TTC549 (cell line): ENCODE data around the gene EMX2.

Experiments
- FAIRE-seq: peaks from 2 replicates; lab custom pipeline; 2012; peaks lifted over from hg19 to GRCh38; lab: Jason Lieb, UNC

Gene EMX2

DNA sequence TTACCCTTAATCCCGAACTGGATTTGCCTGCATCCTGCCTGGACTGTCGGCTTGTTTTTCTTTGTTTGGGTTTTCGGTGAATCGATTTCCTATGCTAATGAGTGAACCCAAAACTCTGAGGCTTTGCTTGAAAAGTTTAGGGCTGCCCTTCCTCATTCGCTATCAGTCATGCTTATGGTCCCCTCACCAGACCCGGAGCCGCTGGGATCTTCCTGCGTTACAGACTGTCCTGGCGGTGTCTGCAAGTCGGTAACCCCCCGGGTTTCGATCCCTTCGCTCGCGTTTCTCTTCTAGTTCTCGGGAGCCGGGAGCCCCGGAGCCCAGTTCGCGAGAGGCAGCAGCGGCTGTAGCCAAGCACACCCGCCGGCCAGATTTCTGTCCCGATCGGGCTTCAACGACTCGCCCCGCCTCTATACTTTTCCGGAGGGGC is 2.2 kb downstream of the EMX2 start:
- FAIRE-seq, result no peak

- no peak for FAIRE-seq
Measured at GRCh38 chr10:117545141-117546019, 2.8 kb downstream of the EMX2 start.

- FAIRE-seq, result no peak
Measured at GRCh38 chr10:117546020-117546580, 3.6 kb downstream of the EMX2 start.

- no peak for FAIRE-seq
Measured at GRCh38 chr10:117546581-117547015, 4.1 kb downstream of the EMX2 start.

DNA sequence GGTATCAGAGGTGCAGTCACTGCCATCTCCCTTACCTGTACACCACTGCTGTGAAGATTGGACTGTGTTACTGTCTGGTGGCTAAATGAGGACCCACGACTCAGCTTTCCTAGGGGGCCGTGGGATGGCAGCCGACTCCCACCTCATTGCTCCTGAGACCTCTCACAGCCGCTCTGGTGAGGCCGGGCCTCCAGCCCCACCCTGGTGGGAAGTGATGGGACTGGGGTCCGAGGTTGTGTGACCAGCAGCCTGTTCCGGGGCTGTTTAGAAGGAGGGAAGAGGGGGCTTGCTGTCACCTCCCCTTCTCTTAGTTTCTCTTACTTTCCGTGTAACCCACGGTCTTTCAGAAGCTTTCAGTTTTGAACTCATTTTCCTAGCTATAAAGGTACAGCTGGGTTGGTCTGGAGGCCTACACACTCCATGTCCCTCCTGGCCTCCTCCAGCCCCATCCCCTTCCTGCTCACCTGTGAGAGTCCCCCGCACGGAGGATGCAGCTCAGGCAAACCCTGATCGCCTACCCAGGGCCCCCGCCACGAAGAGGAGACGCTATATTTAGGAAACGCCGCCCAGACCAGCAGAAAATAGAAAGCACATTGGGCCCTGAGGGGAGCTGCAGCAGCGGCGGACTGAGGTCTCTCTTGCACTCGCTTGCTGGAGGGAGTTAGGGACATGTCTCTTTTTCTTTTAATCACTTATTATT is 4.6 kb downstream of the EMX2 start:
- no peak for FAIRE-seq

- FAIRE-seq, result no peak
Measured at GRCh38 chr10:117547716-117548668, 5.4 kb downstream of the EMX2 start.

DNA sequence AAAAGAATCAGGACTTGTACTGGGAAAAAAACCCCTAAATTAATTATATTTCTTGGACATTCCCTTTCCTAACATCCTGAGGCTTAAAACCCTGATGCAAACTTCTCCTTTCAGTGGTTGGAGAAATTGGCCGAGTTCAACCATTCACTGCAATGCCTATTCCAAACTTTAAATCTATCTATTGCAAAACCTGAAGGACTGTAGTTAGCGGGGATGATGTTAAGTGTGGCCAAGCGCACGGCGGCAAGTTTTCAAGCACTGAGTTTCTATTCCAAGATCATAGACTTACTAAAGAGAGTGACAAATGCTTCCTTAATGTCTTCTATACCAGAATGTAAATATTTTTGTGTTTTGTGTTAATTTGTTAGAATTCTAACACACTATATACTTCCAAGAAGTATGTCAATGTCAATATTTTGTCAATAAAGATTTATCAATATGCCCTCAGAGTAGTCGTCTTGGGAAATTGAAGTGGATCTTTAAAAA is 6.6 kb downstream of the EMX2 start:
- no peak for FAIRE-seq

DNA sequence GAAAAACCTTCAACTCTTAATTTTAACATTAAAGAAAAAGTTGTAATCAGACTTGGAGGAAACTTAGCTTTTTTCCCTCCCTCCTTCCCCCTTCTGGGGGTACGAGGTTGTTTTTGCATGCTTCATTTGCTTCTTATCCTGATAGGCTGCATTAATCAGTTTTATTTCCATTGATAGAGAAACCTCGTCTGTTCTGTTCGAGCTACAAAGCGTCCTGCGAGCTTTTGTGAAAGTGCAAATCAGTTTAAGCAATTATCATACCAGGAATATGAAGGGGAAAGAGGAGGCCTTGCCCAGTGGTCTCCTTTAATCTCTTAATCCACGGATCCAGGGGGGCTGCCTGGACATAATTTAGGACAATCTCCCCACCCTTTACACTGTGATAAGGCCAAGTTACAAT is 7.5 kb downstream of the EMX2 start:
- no peak for FAIRE-seq

DNA sequence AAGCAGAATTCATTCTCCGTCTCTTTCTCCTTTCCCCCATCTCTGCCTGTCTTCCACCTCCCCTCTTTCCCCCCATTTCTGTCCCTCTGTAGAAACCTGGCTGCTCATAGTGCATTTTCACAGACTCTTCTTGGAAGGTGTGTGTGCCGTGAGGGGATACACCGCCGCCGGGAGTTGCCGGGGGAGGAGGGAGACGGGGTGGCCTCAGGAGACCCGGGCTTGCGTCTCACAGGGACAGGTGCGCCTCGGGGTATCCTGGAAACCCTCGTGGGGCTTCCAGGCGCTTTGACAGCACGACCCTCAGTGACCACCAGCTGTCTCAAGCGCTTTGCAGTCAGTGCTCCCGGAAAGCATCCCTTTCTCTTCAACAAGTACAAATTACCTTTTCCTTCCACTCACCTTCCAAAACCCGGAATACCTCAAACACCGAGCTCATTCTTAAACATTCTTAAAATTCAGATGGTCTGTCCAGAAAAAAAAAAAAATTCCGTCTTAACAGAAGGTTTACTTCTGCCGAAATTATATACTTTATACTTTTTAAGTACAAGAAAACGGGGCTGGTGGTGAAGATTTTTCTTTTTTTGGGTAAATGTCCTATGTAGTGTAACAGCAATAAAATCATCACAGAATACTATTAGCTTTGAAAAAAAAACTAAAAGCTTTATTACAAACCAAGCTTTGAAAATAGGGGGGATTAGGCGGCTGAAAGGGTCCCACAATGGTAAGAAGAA is 8.2 kb downstream of the EMX2 start:
- FAIRE-seq, result no peak

GRCh38 chr10:117551330-117552155 is 9.0 kb downstream of the EMX2 start:
- FAIRE-seq, result no peak

GRCh38 chr10:117552156-117552631 is 9.6 kb downstream of the EMX2 start:
- FAIRE-seq, result no peak

DNA sequence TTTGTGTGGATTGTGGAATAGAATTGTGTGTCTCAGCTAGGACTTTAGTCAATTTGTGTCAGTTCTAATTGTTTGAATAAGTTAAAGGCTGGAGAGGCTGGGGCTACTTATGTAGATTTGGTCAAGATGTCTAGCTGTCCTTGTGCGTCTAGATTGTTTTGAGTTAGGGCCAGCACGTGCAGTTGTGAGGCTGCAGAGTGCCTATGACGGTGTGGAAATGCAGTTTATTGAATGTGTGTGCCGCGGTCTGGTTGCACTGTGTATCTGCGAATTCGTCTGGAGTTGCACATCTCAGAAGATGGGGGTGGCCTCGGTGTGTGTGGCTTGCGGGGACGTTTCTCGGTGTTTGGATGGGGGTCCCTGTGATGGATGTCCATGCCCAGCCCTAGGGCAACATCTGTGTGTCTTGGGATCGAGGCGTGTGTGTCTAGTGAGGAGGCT is 10.2 kb downstream of the EMX2 start:
- FAIRE-seq, result no peak

DNA sequence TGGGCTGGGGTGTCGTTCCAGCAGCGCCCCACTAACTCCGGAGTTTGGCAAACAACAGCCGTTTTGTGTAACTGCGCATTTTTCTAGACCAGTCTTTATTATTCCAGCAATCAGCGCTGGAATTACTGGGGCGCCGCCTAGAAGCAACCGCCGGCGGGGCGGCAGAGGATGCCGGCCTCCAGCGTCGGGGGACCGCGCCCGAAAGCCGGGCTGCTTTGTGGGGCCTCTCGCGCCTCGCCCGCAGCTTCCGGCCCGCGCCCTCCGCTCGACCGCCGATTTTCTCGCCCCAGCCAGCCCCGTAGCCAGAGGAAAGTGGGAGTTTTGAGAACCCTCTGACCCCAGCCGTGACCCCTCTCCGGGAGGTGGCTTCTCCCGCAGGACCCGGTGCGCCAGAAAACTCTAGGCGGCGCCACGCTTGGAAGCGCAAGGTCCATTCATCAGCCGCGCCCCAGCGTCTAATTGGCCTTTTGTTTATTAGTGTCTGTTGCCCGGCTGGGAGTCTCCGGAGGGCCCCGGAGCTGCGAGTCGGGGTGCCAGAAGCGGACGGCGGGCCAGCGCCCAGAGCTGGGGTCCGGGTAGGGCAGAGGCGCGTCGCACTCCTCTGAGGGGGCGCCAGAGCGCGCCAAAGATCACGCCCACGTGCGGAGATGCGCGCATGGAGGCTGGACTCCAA is 10.7 kb downstream of the EMX2 start:
- no peak for FAIRE-seq

DNA sequence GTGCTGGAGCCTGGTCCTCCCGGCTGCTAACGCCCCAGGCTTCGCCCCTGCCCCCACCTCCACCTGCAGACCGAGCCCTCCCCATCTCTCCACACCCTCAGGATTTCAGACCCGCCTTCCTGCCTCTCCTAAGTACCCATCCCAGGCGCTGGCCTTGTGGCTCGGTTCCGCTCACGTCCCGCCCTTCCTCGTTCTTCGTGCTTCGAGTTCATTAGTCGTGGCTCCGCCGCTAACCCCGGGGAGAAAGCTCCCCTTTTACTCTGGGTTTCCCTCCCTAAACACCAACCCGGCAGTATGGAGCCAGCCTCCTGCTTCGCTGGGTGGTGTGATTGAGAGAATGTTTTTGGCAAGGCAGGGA is 11.2 kb downstream of the EMX2 start:
- no peak for FAIRE-seq

DNA sequence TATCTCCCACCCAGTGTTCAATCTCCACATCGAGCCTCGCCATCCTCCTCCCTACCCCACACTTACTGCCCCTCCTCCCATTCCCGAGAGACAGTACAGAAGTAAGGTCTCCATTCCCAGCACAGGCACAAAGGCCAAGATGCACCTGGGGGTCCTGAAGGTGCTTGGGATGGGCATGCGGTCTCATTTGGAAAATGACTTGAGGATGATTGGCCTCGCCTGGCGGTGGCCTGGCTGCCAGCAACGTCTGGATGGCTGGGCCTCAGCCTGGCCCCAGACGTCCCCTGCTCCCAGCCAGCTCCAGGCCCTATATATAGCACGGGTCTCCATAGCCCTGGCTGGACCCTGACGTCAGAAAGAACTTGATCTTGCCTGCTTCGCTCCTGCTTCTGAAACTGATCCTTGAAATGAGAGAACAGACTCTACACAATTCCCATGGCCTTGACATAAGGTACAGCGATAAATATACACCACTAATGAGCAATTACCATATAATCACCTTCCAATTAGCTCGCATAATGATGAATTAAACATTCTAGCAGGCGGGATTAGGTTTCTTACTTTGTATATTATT is 11.8 kb downstream of the EMX2 start:
- FAIRE-seq, result no peak

- FAIRE-seq, result no peak
Measured at GRCh38 chr10:117555017-117555416, 12.5 kb downstream of the EMX2 start.

DNA sequence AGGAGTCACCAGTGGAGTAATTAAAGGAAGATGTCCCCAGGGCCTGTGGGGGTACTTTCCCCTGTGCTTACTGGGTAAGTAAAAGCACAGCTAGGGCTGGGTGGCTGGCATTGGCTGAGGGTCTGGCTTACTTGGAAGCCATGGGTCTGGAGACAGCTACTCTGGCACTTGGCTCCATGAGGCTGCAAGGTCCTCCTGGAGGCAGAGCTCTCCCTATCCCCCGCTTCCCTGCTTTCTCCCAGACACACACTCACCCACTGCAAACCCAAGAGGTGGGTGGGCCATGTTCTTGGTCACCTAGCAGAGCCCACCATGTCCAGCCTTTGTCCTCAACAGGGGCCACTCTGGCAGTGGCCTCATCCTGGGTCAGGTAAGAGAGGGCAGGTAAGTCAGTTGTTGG is 13.3 kb downstream of the EMX2 start:
- FAIRE-seq, result no peak

DNA sequence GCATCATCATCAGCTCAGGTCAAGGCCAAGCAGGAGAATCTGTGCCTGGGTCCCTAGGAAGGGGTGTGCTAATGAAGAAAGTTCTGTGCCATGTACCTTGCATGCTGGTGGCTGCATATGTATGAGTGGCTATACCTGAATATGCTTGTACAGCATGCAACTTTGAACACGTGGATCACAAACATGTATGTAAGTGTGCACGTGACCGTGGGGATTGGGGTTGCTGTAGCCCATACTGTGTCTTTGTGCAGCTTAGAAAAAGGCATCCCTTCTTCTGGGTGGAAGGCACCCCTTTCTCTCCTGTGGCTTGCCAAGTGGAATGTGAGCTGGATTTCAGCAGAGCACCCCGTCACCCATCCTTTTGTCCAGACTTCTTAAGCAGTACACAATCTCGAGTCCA is 13.8 kb downstream of the EMX2 start:
- FAIRE-seq, result no peak

- FAIRE-seq, result no peak
Measured at GRCh38 chr10:117559712-117560111, 17.2 kb downstream of the EMX2 start.
